ENCODE results near the gene TTC13.

The TTC13 gene

GRCh38 chr1:230900984-230901383, 77.7 kb downstream of the TTC13 start:
- Histone ChIP-seq H3K4me3 (ENCODE audit: low read length) (no peak overlapping the region), H3K4me1 (ENCODE audit: control insufficient read depth, low read depth, low read length) (no peaks in the 10 kb centered on the region), H3K27me3 (ENCODE audit: control insufficient read depth, insufficient read depth, low read length) (no peaks in the 10 kb centered on the region), H3K9me3 (ENCODE audit: control insufficient read depth, low read depth, low read length) (no peaks in the 10 kb centered on the region), H3K36me3 (ENCODE audit: control insufficient read depth, low read depth, low read length) (no peaks in the 10 kb centered on the region), H3K9ac (ENCODE audit: low read length) (no peak overlapping the region), H3K27ac (ENCODE audit: low read length) (no peak overlapping the region)

- H3K4me1 ChIP-seq (ENCODE audit: control insufficient read depth, low read depth, low read length), result no peaks in the 10 kb centered on the region
- no peak overlapping the region for H3K9ac ChIP-seq (ENCODE audit: low read length)
- H3K27ac ChIP-seq (ENCODE audit: low read length), result no peak overlapping the region
- no peaks in the 10 kb centered on the region for H3K27me3 ChIP-seq (ENCODE audit: control insufficient read depth, insufficient read depth, low read length)
- H3K4me3 ChIP-seq (ENCODE audit: low read length), result no peak overlapping the region
- H3K9me3 ChIP-seq (ENCODE audit: control insufficient read depth, low read depth, low read length), result no peaks in the 10 kb centered on the region
- H3K36me3 ChIP-seq (ENCODE audit: control insufficient read depth, low read depth, low read length), result no peaks in the 10 kb centered on the region
These were observed 78.8 kb downstream of the TTC13 start for GRCh38 chr1:230899841-230900251.

- Histone ChIP-seq H3K27ac (ENCODE audit: low read length) (no peak overlapping the region), H3K27me3 (ENCODE audit: control insufficient read depth, insufficient read depth, low read length) (no peaks in the 10 kb centered on the region), H3K9ac (ENCODE audit: low read length) (no peak overlapping the region), H3K4me1 (ENCODE audit: control insufficient read depth, low read depth, low read length) (no peaks in the 10 kb centered on the region), H3K36me3 (ENCODE audit: control insufficient read depth, low read depth, low read length) (no peaks in the 10 kb centered on the region), H3K9me3 (ENCODE audit: control insufficient read depth, low read depth, low read length) (no peaks in the 10 kb centered on the region), H3K4me3 (ENCODE audit: low read length) (no peak overlapping the region)
These were observed 79.9 kb downstream of the TTC13 start for GRCh38 chr1:230898748-230899147.

GRCh38 chr1:230898144-230898543, 80.5 kb downstream of the TTC13 start:
- no peak overlapping the region for H3K27ac ChIP-seq (ENCODE audit: low read length)
- no peaks in the 10 kb centered on the region for H3K4me1 ChIP-seq (ENCODE audit: control insufficient read depth, low read depth, low read length)
- no peaks in the 10 kb centered on the region for H3K36me3 ChIP-seq (ENCODE audit: control insufficient read depth, low read depth, low read length)
- H3K4me3 ChIP-seq (ENCODE audit: low read length), result no peak overlapping the region
- H3K9me3 ChIP-seq (ENCODE audit: control insufficient read depth, low read depth, low read length), result no peaks in the 10 kb centered on the region
- H3K27me3 ChIP-seq (ENCODE audit: control insufficient read depth, insufficient read depth, low read length), result no peaks in the 10 kb centered on the region
- H3K9ac ChIP-seq (ENCODE audit: low read length), result no peak overlapping the region

- no peaks in the 10 kb centered on the region for H3K27me3 ChIP-seq (ENCODE audit: control insufficient read depth, insufficient read depth, low read length)
- no peaks in the 10 kb centered on the region for H3K4me1 ChIP-seq (ENCODE audit: control insufficient read depth, low read depth, low read length)
- H3K36me3 ChIP-seq (ENCODE audit: control insufficient read depth, low read depth, low read length), result no peaks in the 10 kb centered on the region
These were observed 81.9 kb downstream of the TTC13 start for GRCh38 chr1:230896779-230897178.

GRCh38 chr1:230895452-230895851, 83.2 kb downstream of the TTC13 start:
- no peaks in the 10 kb centered on the region for H3K4me1 ChIP-seq (ENCODE audit: control insufficient read depth, low read depth, low read length)
- no peaks in the 10 kb centered on the region for H3K36me3 ChIP-seq (ENCODE audit: control insufficient read depth, low read depth, low read length)
- no peaks in the 10 kb centered on the region for H3K9me3 ChIP-seq (ENCODE audit: control insufficient read depth, low read depth, low read length)
- H3K4me3 ChIP-seq (ENCODE audit: low read length), result no peak overlapping the region
- no peaks in the 10 kb centered on the region for H3K27me3 ChIP-seq (ENCODE audit: control insufficient read depth, insufficient read depth, low read length)
- no peak overlapping the region for H3K9ac ChIP-seq (ENCODE audit: low read length)
- H3K27ac ChIP-seq (ENCODE audit: low read length), result no peak overlapping the region

More at GRCh38 chr1:230896779-230897178, 81.9 kb downstream of the TTC13 start:
- Histone ChIP-seq H3K9me3 (ENCODE audit: control insufficient read depth, low read depth, low read length) (no peaks in the 10 kb centered on the region), H3K9ac (ENCODE audit: low read length) (no peak overlapping the region), H3K4me3 (ENCODE audit: low read length) (no peak overlapping the region), H3K27ac (ENCODE audit: low read length) (no peak overlapping the region)

GRCh38 chr1:230894664-230895063, 84.0 kb downstream of the TTC13 start:
- H3K36me3 ChIP-seq (ENCODE audit: control insufficient read depth, low read depth, low read length), result no peaks in the 10 kb centered on the region
- H3K27ac ChIP-seq (ENCODE audit: low read length), result no peak overlapping the region
- H3K4me3 ChIP-seq (ENCODE audit: low read length), result no peak overlapping the region
- no peaks in the 10 kb centered on the region for H3K27me3 ChIP-seq (ENCODE audit: control insufficient read depth, insufficient read depth, low read length)
- H3K4me1 ChIP-seq (ENCODE audit: control insufficient read depth, low read depth, low read length), result no peaks in the 10 kb centered on the region
- H3K9me3 ChIP-seq (ENCODE audit: control insufficient read depth, low read depth, low read length), result no peaks in the 10 kb centered on the region
- no peak overlapping the region for H3K9ac ChIP-seq (ENCODE audit: low read length)

GRCh38 chr1:230894032-230894431, 84.6 kb downstream of the TTC13 start:
- Histone ChIP-seq H3K9me3 (ENCODE audit: control insufficient read depth, low read depth, low read length) (no peaks in the 10 kb centered on the region), H3K4me1 (ENCODE audit: control insufficient read depth, low read depth, low read length) (no peaks in the 10 kb centered on the region)

GRCh38 chr1:230892018-230892491, 86.6 kb downstream of the TTC13 start:
- H3K4me3 ChIP-seq (ENCODE audit: low read length), result no peak overlapping the region
- H3K4me1 ChIP-seq (ENCODE audit: control insufficient read depth, low read depth, low read length), result no peaks in the 10 kb centered on the region
- no peak overlapping the region for H3K27ac ChIP-seq (ENCODE audit: low read length)
- H3K27me3 ChIP-seq (ENCODE audit: control insufficient read depth, insufficient read depth, low read length), result no peaks in the 10 kb centered on the region
- no peak overlapping the region for H3K9ac ChIP-seq (ENCODE audit: low read length)
- no peaks in the 10 kb centered on the region for H3K9me3 ChIP-seq (ENCODE audit: control insufficient read depth, low read depth, low read length)
- H3K36me3 ChIP-seq (ENCODE audit: control insufficient read depth, low read depth, low read length), result no peaks in the 10 kb centered on the region

More at GRCh38 chr1:230894032-230894431, 84.6 kb downstream of the TTC13 start:
- Histone ChIP-seq H3K27me3 (ENCODE audit: control insufficient read depth, insufficient read depth, low read length) (no peaks in the 10 kb centered on the region), H3K36me3 (ENCODE audit: control insufficient read depth, low read depth, low read length) (no peaks in the 10 kb centered on the region), H3K9ac (ENCODE audit: low read length) (no peak overlapping the region), H3K27ac (ENCODE audit: low read length) (no peak overlapping the region), H3K4me3 (ENCODE audit: low read length) (no peak overlapping the region)

- Histone ChIP-seq H3K4me3 (ENCODE audit: low read length) (no peak overlapping the region), H3K27me3 (ENCODE audit: control insufficient read depth, insufficient read depth, low read length) (no peaks in the 10 kb centered on the region), H3K36me3 (ENCODE audit: control insufficient read depth, low read depth, low read length) (no peaks in the 10 kb centered on the region), H3K27ac (ENCODE audit: low read length) (no peak overlapping the region), H3K9me3 (ENCODE audit: control insufficient read depth, low read depth, low read length) (no peaks in the 10 kb centered on the region), H3K4me1 (ENCODE audit: control insufficient read depth, low read depth, low read length) (no peaks in the 10 kb centered on the region), H3K9ac (ENCODE audit: low read length) (no peak overlapping the region)
These were observed 87.2 kb downstream of the TTC13 start for GRCh38 chr1:230891413-230891812.

GRCh38 chr1:230884646-230885045, 94.0 kb downstream of the TTC13 start:
- Histone ChIP-seq H3K9ac (ENCODE audit: low read length) (no peak overlapping the region), H3K4me3 (ENCODE audit: low read length) (no peak overlapping the region), H3K27me3 (ENCODE audit: control insufficient read depth, insufficient read depth, low read length) (no peaks in the 10 kb centered on the region), H3K4me1 (ENCODE audit: control insufficient read depth, low read depth, low read length) (peaks cover 3% of the 10 kb centered on the region), H3K27ac (ENCODE audit: low read length) (no peak overlapping the region), H3K36me3 (ENCODE audit: control insufficient read depth, low read depth, low read length) (no peaks in the 10 kb centered on the region), H3K9me3 (ENCODE audit: control insufficient read depth, low read depth, low read length) (no peaks in the 10 kb centered on the region)

GRCh38 chr1:230883967-230884366, 94.7 kb downstream of the TTC13 start:
- Histone ChIP-seq H3K9ac (ENCODE audit: low read length) (no peak overlapping the region), H3K4me3 (ENCODE audit: low read length) (no peak overlapping the region), H3K9me3 (ENCODE audit: control insufficient read depth, low read depth, low read length) (no peaks in the 10 kb centered on the region), H3K27me3 (ENCODE audit: control insufficient read depth, insufficient read depth, low read length) (no peaks in the 10 kb centered on the region), H3K4me1 (ENCODE audit: control insufficient read depth, low read depth, low read length) (peaks cover 3% of the 10 kb centered on the region), H3K27ac (ENCODE audit: low read length) (no peak overlapping the region), H3K36me3 (ENCODE audit: control insufficient read depth, low read depth, low read length) (no peaks in the 10 kb centered on the region)

Data from iPS-18a (cell line).